ENCODE data around the gene BCHE.

Gene BCHE

DNA sequence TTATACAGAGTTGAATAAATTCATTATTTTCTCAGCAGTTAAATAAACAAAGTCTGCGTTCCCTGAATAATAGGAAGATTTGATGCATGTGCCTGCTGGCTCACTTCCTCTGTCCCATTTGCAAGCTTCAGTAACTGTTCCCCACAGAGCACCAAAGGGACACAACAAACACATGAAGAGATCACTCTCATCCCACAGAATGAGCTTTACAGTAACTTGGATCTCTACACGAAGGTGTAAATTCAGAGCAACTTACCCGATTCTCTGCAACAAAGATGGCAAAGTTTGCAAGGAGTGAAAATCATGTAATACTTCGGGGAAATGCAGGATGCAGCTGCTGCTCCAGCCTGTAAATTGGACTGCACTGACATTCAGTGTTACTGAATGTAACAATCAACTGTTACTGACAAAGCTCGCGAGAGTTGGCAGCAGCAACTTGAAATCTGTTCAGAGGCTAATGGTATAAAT is at the start of gene BCHE:
BCHE (minus strand) TSS at position 366 of the 468 bp plus-strand sequence. CDS start 6,390 bp downstream, outside the sequence.
- no peak for DNase-seq

DNA sequence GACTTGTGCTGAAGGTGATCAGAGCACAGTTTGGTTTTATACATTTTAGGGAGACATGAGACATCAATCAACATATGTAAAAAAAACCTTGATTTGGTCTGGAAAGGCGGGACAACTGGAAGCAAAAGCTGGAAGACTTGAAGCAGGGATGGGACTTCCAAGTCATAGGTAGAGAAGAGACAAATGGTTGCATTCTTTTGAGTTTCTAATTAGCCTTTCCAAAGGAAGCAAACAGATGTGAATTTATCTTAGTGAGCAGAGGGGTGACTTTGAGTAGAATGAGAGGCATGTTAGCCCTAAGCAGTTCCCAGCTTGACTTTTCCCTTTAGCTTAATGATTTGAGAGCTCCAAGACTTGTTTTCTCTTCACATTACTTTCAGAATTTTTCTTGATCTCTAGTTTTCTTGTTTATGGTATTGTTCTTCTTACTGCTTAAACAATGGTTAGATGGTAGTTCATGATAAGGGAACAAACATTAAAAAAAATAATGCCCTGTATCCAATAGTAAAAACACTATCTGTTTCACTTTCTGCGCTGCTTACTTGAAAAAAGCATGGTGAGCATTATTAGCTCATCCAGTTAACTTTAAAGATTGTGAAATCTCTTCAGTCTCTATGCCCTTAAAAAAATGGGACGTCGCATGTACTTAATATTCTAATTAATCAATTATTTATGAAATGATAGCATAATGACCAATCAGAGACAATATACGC is 48.5 kb upstream of the BCHE start:
- DNase-seq: no peak

DNA sequence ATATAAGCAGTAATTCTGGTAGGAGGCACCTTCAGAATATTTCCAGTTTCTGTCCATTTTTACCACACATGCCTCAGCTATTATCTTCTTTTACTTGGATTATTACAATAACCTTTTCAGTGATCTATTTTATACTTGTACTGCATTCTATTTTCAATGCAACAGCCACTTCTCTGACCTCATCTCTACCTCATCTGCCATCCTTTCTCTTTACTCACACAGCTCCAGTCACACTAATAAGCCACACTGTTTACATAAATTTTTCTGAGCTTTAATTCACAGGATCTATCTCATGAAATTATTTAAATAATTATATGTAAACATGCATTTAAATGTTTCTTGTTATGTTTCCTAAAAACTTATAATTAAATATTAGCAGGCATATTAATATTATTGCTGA is 47.3 kb upstream of the BCHE start:
- DNase-seq: no peak

DNA sequence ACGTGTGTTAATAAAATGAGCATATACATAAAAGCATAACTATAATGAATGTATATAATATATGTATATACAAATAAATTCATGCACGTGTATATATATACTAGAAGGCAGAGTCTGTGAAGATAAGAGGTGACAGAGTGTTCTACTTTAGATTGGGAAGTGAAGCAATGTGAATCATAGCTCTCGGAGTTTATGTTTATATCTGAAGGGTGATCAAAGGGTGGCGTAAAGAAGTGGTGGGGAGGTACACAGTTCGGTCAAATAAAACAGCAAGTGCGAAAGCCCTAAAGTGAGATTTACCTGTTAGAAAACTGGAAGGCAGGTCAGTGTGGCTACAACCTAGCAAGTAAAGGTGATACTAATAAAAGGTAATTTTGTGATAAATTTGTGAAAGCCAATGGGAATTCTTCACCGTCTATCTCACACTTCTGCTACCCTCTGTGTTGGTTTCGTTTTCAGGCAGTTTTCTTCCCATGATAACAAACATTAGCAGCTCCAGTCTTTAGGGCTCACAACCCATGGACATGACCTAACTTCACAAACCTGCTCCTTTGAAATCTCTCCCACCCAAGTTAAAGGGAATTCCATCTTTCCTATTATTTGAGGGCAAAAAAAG is 46.7 kb upstream of the BCHE start:
- no peak for DNase-seq

DNA sequence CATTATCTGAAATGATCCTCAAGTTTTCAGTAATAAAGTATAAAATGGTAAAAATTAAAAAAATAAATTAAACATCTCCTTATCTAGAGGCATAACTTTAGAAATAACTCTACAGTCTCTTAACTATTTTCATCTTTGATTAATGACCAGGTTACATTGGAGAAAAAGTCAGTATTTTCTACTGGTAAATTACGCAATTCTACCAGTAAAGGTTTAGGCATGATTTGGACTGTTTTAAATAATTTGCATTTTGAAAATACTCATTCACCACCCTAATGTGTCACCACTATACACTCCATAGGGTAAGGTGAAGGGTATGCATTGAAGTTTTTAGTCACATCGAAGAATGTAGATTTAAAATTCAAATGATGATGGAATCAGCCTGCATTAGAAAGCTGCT is 45.9 kb upstream of the BCHE start:
- DNase-seq: no peak

DNA sequence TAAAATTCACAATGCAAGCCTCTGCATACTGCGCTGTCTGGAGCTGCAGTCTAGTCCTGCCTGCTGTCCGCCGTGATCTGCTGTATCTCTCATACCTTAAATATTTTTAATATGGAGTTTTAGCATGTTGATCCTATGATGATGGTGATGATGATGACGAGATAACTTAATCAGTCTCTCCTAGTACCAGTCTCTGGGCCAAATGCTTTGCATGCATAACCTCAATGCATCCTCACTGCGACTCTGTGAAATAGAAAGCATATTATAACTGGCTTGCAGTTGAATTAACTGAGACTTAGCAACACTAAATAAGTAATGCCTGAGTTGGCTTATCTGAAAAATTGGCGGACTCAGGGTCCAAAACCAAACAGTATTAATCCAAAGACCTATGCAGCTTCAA is 38.4 kb upstream of the BCHE start:
- DNase-seq: no peak

DNA sequence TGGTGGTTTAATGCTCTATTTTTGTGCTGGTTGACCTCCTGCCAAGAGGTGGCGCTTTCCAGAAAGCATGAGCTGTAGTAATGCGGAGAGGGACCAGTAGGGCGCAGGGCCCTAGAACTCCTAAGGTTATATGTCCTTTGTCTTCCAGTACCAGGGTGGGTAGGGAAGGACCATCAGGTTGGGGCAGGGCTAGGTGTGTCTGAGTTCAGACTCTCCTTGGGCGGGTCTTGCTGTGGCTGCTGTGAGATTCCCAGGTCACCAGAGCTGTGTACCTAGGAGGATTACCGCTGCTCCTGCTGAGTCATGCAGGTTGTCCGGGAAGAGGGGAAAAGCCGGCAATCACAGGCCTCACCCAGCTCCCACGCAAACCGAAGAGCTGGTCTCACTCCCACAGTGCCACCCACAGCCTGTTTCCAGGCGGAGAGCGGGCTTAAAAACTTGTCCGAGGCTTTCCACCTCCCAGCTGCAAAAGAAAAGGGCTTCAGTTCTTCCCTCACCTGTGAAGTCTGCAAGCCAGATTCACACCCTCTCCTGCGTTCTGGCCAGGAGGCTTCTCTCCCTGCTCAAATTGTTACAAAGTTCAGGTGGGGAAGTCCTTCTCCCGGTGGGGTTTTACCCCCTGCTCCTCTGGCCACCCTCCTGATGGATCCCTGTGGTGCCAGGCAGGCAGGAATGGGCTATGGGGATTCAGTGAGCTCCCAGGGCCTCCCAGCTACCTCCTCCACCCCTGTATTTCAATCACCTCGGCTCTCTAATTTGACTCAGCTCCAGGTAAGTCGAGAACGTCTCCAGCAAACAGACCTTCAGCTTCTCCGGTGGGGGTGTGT is 37.7 kb upstream of the BCHE start:
- DNase-seq: no peak

DNA sequence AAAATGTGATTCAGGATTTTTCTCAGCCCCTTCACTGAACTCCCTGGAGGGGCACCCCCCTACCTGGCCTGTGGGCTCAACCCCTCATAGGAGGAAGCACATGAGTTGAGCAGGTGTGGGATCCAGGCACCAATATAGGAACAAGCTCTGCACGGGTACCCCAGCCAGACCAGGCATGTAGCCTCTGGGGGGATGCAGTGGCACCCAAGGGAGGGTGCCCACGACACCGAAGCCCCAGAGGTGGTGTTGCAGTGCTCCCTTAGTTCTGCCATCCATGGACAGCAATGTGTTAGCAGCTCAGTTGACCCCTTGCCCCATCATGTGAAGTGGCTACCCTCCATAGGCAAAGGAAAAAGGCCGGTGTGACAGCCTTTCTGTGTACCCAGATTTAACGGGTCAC is 30.9 kb upstream of the BCHE start:
- no peak for DNase-seq

DNA sequence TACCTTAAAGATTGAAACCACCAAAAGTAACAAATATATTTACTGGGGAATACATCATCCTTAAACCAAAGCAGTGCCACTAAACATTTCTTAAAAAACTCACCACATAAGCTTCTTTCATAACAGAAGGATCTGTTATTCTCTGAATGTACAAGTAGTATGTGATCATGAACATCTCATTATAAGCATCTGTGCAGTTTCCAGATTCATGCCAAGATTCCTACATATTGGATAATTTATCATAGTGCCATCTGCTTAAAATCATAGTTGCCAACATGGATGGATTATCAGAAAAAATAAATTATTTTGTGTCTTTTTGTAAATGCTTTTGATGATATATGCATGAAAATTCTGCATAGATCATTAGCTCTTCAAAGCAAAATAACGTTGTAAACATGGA is 21.8 kb upstream of the BCHE start:
- DNase-seq: no peak

DNA sequence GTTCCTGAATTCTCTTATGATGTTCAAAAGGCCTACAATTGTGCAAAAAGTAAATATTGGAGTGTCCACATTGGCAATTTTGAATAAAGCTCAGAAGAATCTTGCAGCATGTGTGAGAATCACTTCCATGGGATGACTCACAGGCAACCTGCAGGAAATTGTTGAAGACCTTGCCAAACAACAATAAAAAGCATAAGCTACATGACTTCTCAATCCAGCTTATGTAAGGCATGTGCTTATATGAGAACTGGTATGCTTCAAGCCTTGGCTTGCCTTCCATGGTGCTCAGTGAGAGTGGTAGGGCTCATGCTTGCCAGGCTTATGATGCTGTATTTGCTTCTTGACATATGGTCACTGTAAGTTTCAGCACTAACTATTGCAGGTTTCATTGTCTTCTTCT is 18.4 kb upstream of the BCHE start:
- DNase-seq: no peak

DNA sequence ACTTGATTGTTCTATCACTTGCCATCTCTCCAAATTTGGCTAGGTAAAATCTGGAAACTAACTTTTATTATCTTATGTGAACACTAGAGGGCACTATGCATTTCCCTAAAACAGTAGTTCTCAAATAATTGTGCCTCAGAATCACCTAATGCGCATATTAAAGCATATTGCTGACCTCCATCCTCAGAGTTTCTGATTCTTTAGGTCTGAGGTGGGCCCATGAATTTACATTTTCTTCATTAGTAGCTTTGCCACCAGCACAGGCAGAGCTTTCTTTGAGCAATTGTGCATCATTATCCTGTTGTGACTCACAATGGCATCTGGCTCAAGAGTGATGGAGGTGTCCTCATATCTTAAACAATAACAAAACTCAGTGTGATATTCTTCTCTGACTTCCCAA is 17.5 kb upstream of the BCHE start:
- DNase-seq: no peak

DNA sequence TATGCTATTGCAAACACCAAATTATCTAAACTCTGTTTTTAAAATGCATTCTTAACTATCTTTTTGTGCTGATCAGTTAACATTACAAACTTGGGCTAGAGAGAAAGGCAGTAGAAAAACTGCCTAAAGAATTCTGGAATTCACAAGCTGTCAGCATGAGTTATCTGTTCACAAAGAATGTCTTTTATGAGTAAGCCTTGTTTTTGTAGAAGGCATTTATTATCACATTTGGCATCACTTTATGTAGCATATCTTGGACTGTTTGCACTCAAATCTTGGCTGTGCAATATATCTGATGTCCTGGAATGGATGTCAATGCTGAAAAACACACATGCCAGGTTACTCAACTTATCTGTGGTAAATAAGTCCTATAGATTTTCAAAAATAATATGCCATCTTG is 15.5 kb upstream of the BCHE start:
- DNase-seq: no peak

DNA sequence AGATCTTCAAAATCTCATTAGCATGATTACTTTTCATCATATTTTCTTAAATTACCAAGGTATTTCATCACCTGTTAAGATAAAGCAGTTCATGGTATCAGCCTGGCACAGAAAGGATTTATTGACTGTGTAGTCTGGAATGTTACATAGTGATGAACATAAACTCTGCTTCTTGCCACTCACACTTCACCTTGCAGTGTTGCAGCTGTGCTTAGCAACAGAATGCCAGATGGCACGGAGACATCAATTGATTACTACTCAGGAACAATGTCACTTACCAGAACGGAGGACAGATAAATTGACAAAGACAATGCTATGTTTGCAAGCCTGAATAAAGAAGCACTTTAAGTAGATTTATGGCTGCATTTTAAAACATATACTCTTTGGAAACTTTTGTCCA is 15.0 kb upstream of the BCHE start:
- no peak for DNase-seq

DNA sequence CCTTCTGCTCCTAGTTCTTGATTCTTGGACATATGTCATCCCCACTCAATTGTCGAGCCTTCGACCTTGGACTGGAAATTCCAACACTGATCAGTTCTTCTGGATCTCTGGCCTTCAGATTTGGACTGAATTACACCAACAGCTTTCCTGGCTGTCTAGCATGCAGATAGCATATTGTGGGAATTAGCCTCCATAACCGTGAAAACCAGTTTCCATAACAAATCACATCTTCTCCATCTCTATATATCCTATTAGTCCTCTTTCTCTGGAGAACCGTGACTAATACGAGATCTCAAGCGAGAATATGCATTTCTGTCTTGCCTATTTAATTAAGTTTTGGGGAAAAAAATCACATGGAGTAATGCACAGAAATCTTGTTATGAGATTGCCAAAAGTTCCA is 8.8 kb upstream of the BCHE start:
- no peak for DNase-seq

DNA sequence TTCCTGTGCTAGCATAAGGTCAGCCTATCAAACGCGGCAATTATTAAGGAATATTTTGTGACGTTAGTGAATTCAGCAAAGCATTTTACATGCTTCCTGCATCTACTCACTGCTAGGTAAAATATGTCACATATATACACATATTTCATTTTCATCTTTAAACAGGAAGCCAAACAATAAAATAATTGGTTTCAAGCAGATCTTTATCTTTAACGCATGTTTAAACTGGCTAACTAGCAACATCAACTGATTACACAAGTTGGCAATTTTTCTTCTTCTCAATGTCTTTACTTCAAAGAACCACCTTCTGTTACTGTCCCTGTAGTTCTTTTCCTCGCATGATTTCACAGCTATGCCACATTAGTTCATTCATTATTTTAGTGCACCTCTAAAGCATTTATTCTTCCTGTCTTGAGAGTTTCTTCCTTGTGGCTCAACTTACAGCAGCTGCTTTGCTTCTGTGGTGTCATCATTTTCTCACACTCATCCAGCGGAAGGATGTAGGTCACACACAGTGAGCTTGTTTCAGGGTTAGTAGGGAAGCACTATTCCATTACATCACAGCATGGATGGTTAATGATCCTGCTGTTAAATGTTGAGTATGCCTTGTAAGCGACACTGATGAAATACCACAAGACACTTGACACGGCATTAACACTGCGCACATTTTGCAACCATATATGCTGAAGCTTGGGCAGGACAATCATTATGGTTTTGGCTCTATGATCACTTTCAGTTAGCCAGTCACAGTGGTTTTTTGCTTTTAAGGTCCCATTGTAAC is 2.3 kb upstream of the BCHE start:
- no peak for DNase-seq

DNA sequence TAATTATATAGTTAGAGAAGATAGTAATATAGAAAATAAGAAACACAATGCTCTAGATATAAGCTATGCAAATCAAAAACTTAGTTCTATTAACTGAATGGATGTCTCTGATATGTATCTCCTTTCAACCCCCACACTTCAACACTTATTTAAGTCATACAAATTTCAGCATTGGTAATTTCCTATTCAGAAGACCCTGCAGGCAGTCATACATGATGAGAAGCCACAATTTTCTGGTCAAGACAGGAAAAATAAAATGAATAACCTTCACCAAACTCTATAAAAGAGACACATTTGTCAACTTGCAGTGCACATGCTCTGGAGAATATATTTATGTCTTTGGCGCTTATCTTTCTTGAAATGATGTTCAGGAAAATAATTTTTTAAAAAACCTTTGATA is 578 bp upstream of the BCHE start:
- no peak for DNase-seq

DNA sequence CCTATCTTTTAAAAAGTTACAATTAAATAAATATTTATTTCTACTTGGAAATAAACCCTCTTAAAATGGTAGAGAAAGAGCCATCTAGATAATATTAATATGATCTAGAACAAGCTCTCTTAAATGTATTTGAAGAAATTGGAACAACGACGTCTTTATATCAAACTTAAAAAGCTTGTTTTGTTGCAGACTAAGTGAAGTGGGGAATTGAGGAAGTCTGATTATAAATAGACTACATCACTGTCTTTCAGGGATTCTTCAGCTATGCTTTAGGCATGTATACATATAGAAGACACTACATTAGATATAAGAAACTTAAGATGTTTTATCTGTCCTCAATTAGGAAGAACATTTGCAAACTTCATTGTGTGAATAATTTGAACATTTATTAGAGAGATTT is 1.8 kb downstream of the BCHE start:
- DNase-seq: no peak

DNA sequence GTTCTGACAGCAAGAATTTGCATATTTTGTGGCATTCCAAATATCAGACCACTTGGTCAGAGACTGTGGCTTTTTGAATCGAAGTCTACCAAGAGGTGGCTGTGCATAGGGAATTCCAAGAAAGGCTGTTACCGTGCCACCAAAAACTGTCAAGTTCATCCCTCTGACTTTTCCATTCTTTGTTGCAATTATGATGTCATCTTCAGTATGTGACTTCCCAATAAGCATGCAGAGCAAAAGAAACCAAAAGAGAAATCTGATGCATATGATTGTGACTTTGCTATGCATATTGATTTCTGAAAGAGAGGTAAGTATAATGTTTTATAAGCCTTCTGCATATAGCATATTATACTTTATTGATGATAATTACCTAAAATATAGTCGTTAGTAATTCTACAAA is 6.5 kb downstream of the BCHE start:
- DNase-seq: no peak

DNA sequence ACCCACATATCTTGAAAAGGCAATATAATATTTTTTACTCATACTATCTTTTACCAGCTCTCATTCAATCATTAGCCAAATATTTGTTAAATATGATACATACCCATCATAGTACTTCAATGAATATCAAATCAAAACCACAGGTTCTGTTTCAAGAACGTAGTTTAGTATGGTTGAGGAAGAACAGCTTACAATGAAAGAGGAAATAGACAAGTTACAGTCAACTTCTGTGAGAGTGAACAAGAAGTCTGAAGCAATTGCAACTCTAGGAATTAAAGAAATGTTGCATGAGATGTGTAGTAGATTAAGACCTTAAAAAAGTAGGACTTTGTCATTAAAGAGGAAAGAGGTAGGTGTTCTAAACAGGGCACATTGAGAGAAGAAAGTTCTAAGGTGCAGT is 9.3 kb downstream of the BCHE start:
- DNase-seq: no peak

DNA sequence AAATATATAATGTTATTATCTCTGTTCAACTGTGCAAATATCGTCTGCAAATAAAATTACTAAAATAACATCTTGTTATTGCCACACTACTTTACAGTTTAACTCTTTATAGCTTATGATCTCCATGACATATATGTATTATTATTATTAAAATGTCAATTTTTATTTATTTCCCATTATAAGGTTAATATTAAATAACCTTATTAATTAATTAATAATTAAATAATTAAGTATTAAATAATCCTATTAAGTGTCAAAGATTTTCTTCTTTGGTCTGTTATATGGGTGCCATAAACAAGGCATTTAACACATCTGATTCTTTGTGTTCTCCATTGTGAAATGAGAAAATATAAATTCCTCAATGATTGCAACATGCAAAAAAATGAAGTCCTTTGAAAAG is 10.0 kb downstream of the BCHE start:
- DNase-seq: no peak

DNA sequence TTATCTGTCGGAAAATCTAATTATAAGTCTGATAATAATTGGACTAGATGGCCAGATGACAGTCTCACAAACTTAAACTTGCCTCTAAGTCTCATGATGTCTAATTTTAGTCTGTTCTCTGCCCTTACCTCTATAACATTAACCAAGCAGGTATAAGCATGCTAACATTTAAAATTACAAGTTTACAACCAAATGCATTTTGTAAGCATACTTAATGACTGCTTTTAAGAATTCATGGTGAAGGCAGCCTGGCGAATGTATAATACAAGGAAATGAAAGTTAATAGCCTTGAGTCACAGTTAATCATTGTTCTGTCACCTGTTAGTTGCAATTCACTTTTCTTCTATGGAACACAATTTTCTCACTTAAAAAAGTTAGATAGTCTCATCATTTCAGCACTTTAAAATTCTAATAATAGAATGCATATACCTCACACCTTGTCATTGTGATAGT is 16.5 kb downstream of the BCHE start:
- DNase-seq: no peak

DNA sequence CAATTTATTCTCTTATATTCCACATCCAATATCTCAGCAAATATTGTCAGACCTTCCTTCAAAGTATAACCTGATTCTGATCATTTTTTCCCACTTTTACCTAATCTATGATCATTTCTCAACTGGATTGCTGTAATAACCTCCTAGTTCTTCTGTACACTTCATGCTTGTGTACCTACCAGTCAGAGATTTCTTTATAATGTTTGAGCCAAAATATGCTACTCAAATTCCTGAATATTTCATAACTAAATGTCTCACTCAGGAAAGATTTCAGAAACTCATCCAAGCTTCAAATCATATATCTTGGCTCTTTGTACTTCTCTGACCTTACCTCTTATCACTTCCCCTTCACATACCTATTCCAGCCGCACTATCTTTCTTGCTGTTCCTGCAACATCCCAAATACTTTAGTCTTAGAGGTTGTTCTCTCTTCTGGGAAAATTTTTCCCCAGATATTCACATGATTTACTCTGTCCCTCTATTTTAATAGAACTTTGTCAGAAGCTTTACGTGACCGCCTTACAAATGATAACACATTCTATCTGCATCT is 20.0 kb downstream of the BCHE start:
- DNase-seq: no peak

DNA sequence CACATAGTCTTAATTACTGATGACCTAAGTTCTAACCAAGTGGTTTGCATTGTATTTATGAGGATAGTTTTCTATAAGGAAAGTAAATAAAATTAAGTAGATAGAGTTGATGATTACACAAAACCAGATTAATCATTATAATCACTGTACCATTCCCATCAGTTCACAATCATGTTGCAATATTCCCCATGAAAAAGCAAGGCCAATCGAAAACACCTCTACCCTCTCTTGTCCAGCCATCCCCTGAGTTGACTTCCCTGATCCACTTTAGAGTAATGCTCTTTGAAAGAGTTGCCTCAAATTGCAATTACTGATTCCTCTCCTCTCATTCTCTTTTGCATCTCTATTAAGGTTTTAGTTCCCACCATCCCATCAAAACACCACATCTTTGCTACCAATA is 21.0 kb downstream of the BCHE start:
- DNase-seq: no peak

All from activated CD8-positive, alpha-beta memory T cell treated with anti-CD3 and anti-CD28 coated beads, Interleukin-2, amount 50 U/mL, for 4 hours (primary cell).